AG09309 (cell line): ENCODE data around the gene CCDC110.

Experiments
- DNase-seq: peaks from one replicate; pipeline ENCODE4 v3.0.0-alpha.2; 2010; ENCODE audit warnings: low read depth
- H3K4me3 ChIP-seq: 2 replicates; pipeline ENCODE4 v1.5.1; 2011; ENCODE audit warnings: mild to moderate bottlenecking, low read depth, low read length, moderate library complexity; ENCODE audit not compliant: control insufficient read depth
- CTCF ChIP-seq: IDR thresholded peaks from 2 replicates; pipeline ENCODE4 v1.5.1; 2011; ENCODE audit warnings: mild to moderate bottlenecking, low read depth, low read length, inconsistent platforms; ENCODE audit not compliant: insufficient read depth, control insufficient read depth; ENCODE audit errors: missing control alignments

The CCDC110 gene

GRCh38 chr4:185456131-185456530 is 15.4 kb downstream of the CCDC110 start:
- TF ChIP-seq CTCF, result no peak
- no peak for DNase-seq
- no peak overlapping the region for H3K4me3 ChIP-seq

- H3K4me3 ChIP-seq, result no peak overlapping the region
- TF ChIP-seq CTCF, result no peak
- no peak for DNase-seq
These were observed 26.3 kb downstream of the CCDC110 start for GRCh38 chr4:185445209-185445608.

- TF ChIP-seq CTCF, result no peak
- no peak overlapping the region for H3K4me3 ChIP-seq
- no peak for DNase-seq
These were observed 30.1 kb downstream of the CCDC110 start for GRCh38 chr4:185441479-185441878.

GRCh38 chr4:185437809-185438208 is 33.7 kb downstream of the CCDC110 start:
- no peak for DNase-seq
- no peak for TF ChIP-seq CTCF
- H3K4me3 ChIP-seq, result no peak overlapping the region

- no peak for TF ChIP-seq CTCF
- no peak for DNase-seq
- no peak overlapping the region for H3K4me3 ChIP-seq
These were observed 36.1 kb downstream of the CCDC110 start for GRCh38 chr4:185435466-185435865.

- no peak for TF ChIP-seq CTCF
- DNase-seq, result no peak
- H3K4me3 ChIP-seq, result no peak overlapping the region
These were observed 41.9 kb downstream of the CCDC110 start for GRCh38 chr4:185429660-185430059.

- TF ChIP-seq CTCF, result no peak
- DNase-seq, result no peak
- H3K4me3 ChIP-seq, result no peak overlapping the region
These were observed 44.4 kb downstream of the CCDC110 start for GRCh38 chr4:185426960-185427688.
